Measurements from ENCODE around the gene HLA-E. TPM values are rescaled to one million over a fixed set of nuclear protein-coding genes. Genes with fewer than 3 reads are reported as not detected.

Gene HLA-E
- total and polyA plus RNA-seq, 10 of the 15 experiments (the other 5 are each of a cell fraction or from before 2014, with no cell fraction given) = 35.1 to 483 (median 267) TPM

- Histone ChIP-seq H3K9me3 (replicated peaks; ENCODE audit: control insufficient read depth, insufficient read depth, low read length) (no peaks in the 10 kb centered on the region; the same call in 1 of the 3 replicates), H3K36me3 (ENCODE audit: control insufficient read depth in 2 of 2, insufficient read depth in 2 of 2, low read length in 1 of 2) (no peaks in the 10 kb centered on the region), H3K27me3 (replicated peaks in 1 of 2; ENCODE audit: control insufficient read depth in 2 of 2, insufficient read depth in 2 of 2, low read length in 1 of 2) (peaks cover 10 to 13% of the 10 kb centered on the region in 2 experiments), H3K79me2 (ENCODE audit: control insufficient read depth, insufficient read depth, low read length) (no peaks in the 10 kb centered on the region), H3K4me2 (ENCODE audit: control insufficient read depth, insufficient read depth) (no peak overlapping the region), H4K20me1 (ENCODE audit: control insufficient read depth, insufficient read depth) (no peaks in the 10 kb centered on the region), H3K4me3 (no peak overlapping the region), H3K27ac (ENCODE audit: control insufficient read depth, insufficient read depth) (no peak overlapping the region), H3K4me1 (ENCODE audit: control insufficient read depth, insufficient read depth, low read length) (peaks cover 5% of the 10 kb centered on the region; the same call in 1 of the 2 replicates), H2AFZ (ENCODE audit: control insufficient read depth, low read depth, low read length) (no peak overlapping the region), H3K9ac (ENCODE audit: control insufficient read depth, insufficient read depth, low read length) (no peak overlapping the region)
- in situ Hi-C loops (cut with MboI) (no loop called here), intact Hi-C loops (cut with micrococcal nuclease; ENCODE audit: unreplicated experiment) (no loop called here)
- no peak for DNase-seq (ENCODE audit: low read depth, low spot score)
- no peak for ATAC-seq
- BruUV-seq (replicated peaks) = no TSS peak
- ChIA-PET POLR2A (no interaction called here), RAD21 (ENCODE audit: unreplicated experiment) (no interaction called here), SMC1A (ENCODE audit: uncharacterized antibody, unreplicated experiment) (interaction anchor here (1.5 kb wide), 1 partner anchor 11 kb away, joined by 4 read pairs; no protein-coding TSS in a partner anchor), CTCF (interaction anchor here (0.7 to 0.9 kb wide), 2 partner anchors 8 to 74 kb away, joined by 3 read pairs; no protein-coding TSS in a partner anchor)
- 0% methylated on average over 1 of the region's 1 CpG for WGBS (ENCODE audit: insufficient coverage, insufficient replicate concordance, low lambda C conversion rate, missing lambda C conversion rate)
- FAIRE-seq = no peak
- TF ChIP-seq TAF1 (IDR thresholded peaks at IDR 0.05; ENCODE audit: borderline replicate concordance, low read depth, low read length) (no peak), ZNF384 (IDR thresholded peaks at IDR 0.05; ENCODE audit: borderline replicate concordance, low read depth, low read length) (peak; percentile 55; the same call in 1 of the 2 replicates), NRF1 (conservative IDR thresholded peaks at IDR 0.05; ENCODE audit: low read depth, low read length) (no peak), IRF4 (IDR thresholded peaks at IDR 0.05; ENCODE audit: low read depth, low read length) (no peak), CHD1 (IDR thresholded peaks at IDR 0.05; ENCODE audit: low read depth, low read length) (no peak), SREBF1 (IDR thresholded peaks at IDR 0.05; ENCODE audit: low read length) (no peak)
These were observed 30.2 kb upstream of the HLA-E start for GRCh38 chr6:30459145-30459544.

GRCh38 chr6:30461055-30461454 is 28.3 kb upstream of the HLA-E start:
- DNase-seq (ENCODE audit: low read depth, low spot score) (no peak), ATAC-seq (no peak), FAIRE-seq (no peak)
- in situ Hi-C loops (cut with MboI) = loop anchor here (10.0 kb wide), 1 partner anchor 634 kb away; no protein-coding TSS in a partner anchor
- H3K4me1 ChIP-seq (ENCODE audit: control insufficient read depth, insufficient read depth, low read length) = peaks cover 5% of the 10 kb centered on the region; the same call in 1 of the 2 replicates
- RAD21 ChIA-PET (ENCODE audit: unreplicated experiment) = no interaction called here
- 27% methylated on average over 5 of the region's 5 CpGs for WGBS (ENCODE audit: insufficient coverage, insufficient replicate concordance, low lambda C conversion rate, missing lambda C conversion rate)
- POLR2A ChIA-PET = no interaction called here
- no peak overlapping the region for H2AFZ ChIP-seq (ENCODE audit: control insufficient read depth, low read depth, low read length)
- H3K27me3 ChIP-seq (replicated peaks in 1 of 2; ENCODE audit: control insufficient read depth in 2 of 2, insufficient read depth in 2 of 2, low read length in 1 of 2) = peaks cover 17 to 23% of the 10 kb centered on the region in 2 experiments
- H3K4me2 ChIP-seq (ENCODE audit: control insufficient read depth, insufficient read depth) = no peak overlapping the region
- H3K79me2 ChIP-seq (ENCODE audit: control insufficient read depth, insufficient read depth, low read length) = no peaks in the 10 kb centered on the region
- CTCF ChIA-PET = no interaction called here
- no TSS peak for BruUV-seq (replicated peaks)
- no peaks in the 10 kb centered on the region for H4K20me1 ChIP-seq (ENCODE audit: control insufficient read depth, insufficient read depth)
- no peak overlapping the region for H3K9ac ChIP-seq (ENCODE audit: control insufficient read depth, insufficient read depth, low read length)
- no peaks in the 10 kb centered on the region for H3K36me3 ChIP-seq (ENCODE audit: control insufficient read depth in 2 of 2, insufficient read depth in 2 of 2, low read length in 1 of 2)
- no peaks in the 10 kb centered on the region; the same call in 1 of the 3 replicates for H3K9me3 ChIP-seq (replicated peaks; ENCODE audit: control insufficient read depth, insufficient read depth, low read length)
- SMC1A ChIA-PET (ENCODE audit: uncharacterized antibody, unreplicated experiment) = no interaction called here
- no peak overlapping the region for H3K27ac ChIP-seq (ENCODE audit: control insufficient read depth, insufficient read depth)
- intact Hi-C loops (cut with micrococcal nuclease; ENCODE audit: unreplicated experiment) = no loop called here
- no peak overlapping the region for H3K4me3 ChIP-seq
- TF ChIP-seq TCF12 (IDR thresholded peaks at IDR 0.05; ENCODE audit: low read depth, low read length) (no peak), NR2C1 (IDR thresholded peaks at IDR 0.05) (no peak), NFIC (IDR thresholded peaks at IDR 0.05; ENCODE audit: low read depth, low read length) (no peak), TARDBP (IDR thresholded peaks at IDR 0.05; ENCODE audit: borderline replicate concordance) (no peak), LARP7 (IDR thresholded peaks at IDR 0.05) (no peak), ZBTB40 (IDR thresholded peaks at IDR 0.05; ENCODE audit: borderline replicate concordance) (no peak), FOS (IDR thresholded peaks at IDR 0.05; ENCODE audit: borderline replicate concordance, extremely low read depth, insufficient read length) (no peak), MXI1 (IDR thresholded peaks at IDR 0.05; ENCODE audit: low read depth, low read length) (no peak), GATAD2B (conservative IDR thresholded peaks at IDR 0.05; ENCODE audit: low read depth) (no peak), NR2F1 (conservative IDR thresholded peaks at IDR 0.05) (no peak), MYB (IDR thresholded peaks at IDR 0.05; ENCODE audit: borderline replicate concordance, low read depth, low read length) (no peak)

All from GM12878 (cell line).